ENCODE data around the gene GPR132. TPM values are rescaled to one million over a fixed set of nuclear protein-coding genes. Genes with fewer than 3 reads are reported as not detected.

GPR132 gene
- total and polyA plus RNA-seq, 9 of the 15 experiments (the other 6 are each of a cell fraction or from before 2014, with no cell fraction given), result 0.01 to 1.1 (median 0.25) TPM; not detected in 1

GRCh38 chr14:105100910-105101309 is 35.7 kb upstream of the GPR132 start:
- no TSS peak for BruUV-seq (replicated peaks)
- no peaks in the 10 kb centered on the region for H3K9me1 ChIP-seq (ENCODE audit: control insufficient read depth, insufficient read depth, low read length)
- POLR2A ChIA-PET, result no interaction called here
- H4K20me1 ChIP-seq (replicated peaks; ENCODE audit: control insufficient read depth, insufficient read depth, low read length), result no peaks in the 10 kb centered on the region
- H3K9me3 ChIP-seq (replicated peaks; ENCODE audit: control insufficient read depth, insufficient read depth, low read depth, low read length), result peaks cover 4% of the 10 kb centered on the region
- H3K4me2 ChIP-seq (ENCODE audit: insufficient read depth, low read length), result no peak overlapping the region
- DNase-seq (ENCODE audit: extremely low read depth in 1 of 4, low spot score in 3 of 4) (no peak), ATAC-seq (no peak), FAIRE-seq (no peak)
- 2% methylated on average over 4 of the region's 4 CpGs for WGBS (ENCODE audit: insufficient coverage, low coverage, missing lambda C conversion rate)
- H3K27me3 ChIP-seq (ENCODE audit: control insufficient read depth in 2 of 2, insufficient read depth in 2 of 2, low read length in 2 of 2), result peaks cover 21 to 30% of the 10 kb centered on the region in 2 experiments; a peak in 4 of 5 replicates
- no peak overlapping the region for H2AFZ ChIP-seq (ENCODE audit: low read depth, low read length)
- in situ Hi-C loops (cut with MboI), result no loop called here
- H3K4me1 ChIP-seq (replicated peaks in 1 of 2; ENCODE audit: control insufficient read depth in 2 of 2, insufficient read depth in 2 of 2, low read length in 2 of 2), result peaks cover 0 to 6% of the 10 kb centered on the region in 2 experiments; a peak in 2 of 5 replicates
- no peak overlapping the region for H3K4me3 ChIP-seq
- H3K36me3 ChIP-seq (ENCODE audit: control insufficient read depth, insufficient read depth, low read length), result no peaks in the 10 kb centered on the region
- CTCF ChIA-PET (ENCODE audit: low intra/inter-chr PET ratio), result no interaction called here
- intact Hi-C loops (cut with micrococcal nuclease), result no loop called here
- H3K9ac ChIP-seq (ENCODE audit: insufficient read depth in 1 of 2, low read depth in 2 of 2, low read length in 2 of 2), result no peak overlapping the region
- no peaks in the 10 kb centered on the region for H3K79me2 ChIP-seq (ENCODE audit: control insufficient read depth, insufficient read depth, low read length)
- no peak for TF ChIP-seq FOS (IDR thresholded peaks at IDR 0.05; ENCODE audit: extremely low read depth, insufficient read length)
- H3K27ac ChIP-seq (ENCODE audit: extremely low read depth, low read depth, low read length), result no peak overlapping the region

DNA sequence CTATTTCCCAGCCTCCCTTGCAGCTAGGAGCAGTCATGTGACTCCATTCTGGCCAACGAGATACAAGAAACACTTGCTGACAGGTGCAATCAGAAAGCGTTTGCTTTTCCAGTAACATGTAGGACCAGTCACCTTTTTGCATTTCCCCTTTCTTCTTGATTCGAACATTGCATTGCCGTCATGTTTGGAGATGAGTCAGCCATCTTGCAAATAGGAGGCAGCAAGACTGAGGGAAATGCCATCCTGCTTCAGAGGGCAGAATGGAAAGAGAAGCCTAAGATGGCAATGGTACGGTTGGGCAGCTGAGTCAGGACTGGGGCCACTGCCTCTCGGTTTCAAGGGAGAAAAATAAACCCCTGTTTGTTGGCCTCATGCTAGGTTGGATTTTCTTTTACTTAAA is 34.5 kb upstream of the GPR132 start:
- intact Hi-C loops (cut with micrococcal nuclease), result no loop called here
- Histone ChIP-seq H3K27ac (ENCODE audit: extremely low read depth, low read depth, low read length) (no peak overlapping the region), H3K36me3 (ENCODE audit: control insufficient read depth, insufficient read depth, low read length) (no peaks in the 10 kb centered on the region), H3K9me3 (replicated peaks; ENCODE audit: control insufficient read depth, insufficient read depth, low read depth, low read length) (peaks cover 4% of the 10 kb centered on the region), H4K20me1 (replicated peaks; ENCODE audit: control insufficient read depth, insufficient read depth, low read length) (no peaks in the 10 kb centered on the region), H3K4me2 (ENCODE audit: insufficient read depth, low read length) (no peak overlapping the region), H3K9ac (ENCODE audit: insufficient read depth in 1 of 2, low read depth in 2 of 2, low read length in 2 of 2) (no peak overlapping the region), H3K4me1 (replicated peaks in 1 of 2; ENCODE audit: control insufficient read depth in 2 of 2, insufficient read depth in 2 of 2, low read length in 2 of 2) (peaks cover 0 to 6% of the 10 kb centered on the region in 2 experiments; a peak in 2 of 5 replicates), H3K9me1 (ENCODE audit: control insufficient read depth, insufficient read depth, low read length) (no peaks in the 10 kb centered on the region), H3K79me2 (ENCODE audit: control insufficient read depth, insufficient read depth, low read length) (no peaks in the 10 kb centered on the region), H3K4me3 (no peak overlapping the region), H2AFZ (ENCODE audit: low read depth, low read length) (no peak overlapping the region), H3K27me3 (ENCODE audit: control insufficient read depth in 2 of 2, insufficient read depth in 2 of 2, low read length in 2 of 2) (peaks cover 23 to 40% of the 10 kb centered on the region in 2 experiments; a peak in 4 of 5 replicates)
- ChIA-PET CTCF (ENCODE audit: low intra/inter-chr PET ratio) (no interaction called here), POLR2A (no interaction called here)
- DNase-seq (ENCODE audit: extremely low read depth in 1 of 4, low spot score in 3 of 4) (no peak), FAIRE-seq (no peak), ATAC-seq (no peak)
- in situ Hi-C loops (cut with MboI), result loop anchor here (10.0 kb wide), 2 partner anchors 185 to 255 kb away; no protein-coding TSS in a partner anchor
- TF ChIP-seq TRIM24 (IDR thresholded peaks at IDR 0.05), result no peak
- TF ChIP-seq PTTG1 (tag; IDR thresholded peaks at IDR 0.05; ENCODE audit: low read depth), result no peak
- TF ChIP-seq USF2 (CRISPR knock-in tag; IDR thresholded peaks at IDR 0.05), result peak; percentile 36
- TF ChIP-seq CC2D1A (IDR thresholded peaks at IDR 0.05), result no peak
- TF ChIP-seq SMC3 (conservative IDR thresholded peaks at IDR 0.05; ENCODE audit: insufficient read depth, low read depth, low read length), result no peak
- no peak for TF ChIP-seq RFX5 (IDR thresholded peaks at IDR 0.05; ENCODE audit: low read depth, low read length)
- TF ChIP-seq ZNF717 (CRISPR knock-in tag; IDR thresholded peaks at IDR 0.05), result no peak
- TF ChIP-seq, protein P1, sequence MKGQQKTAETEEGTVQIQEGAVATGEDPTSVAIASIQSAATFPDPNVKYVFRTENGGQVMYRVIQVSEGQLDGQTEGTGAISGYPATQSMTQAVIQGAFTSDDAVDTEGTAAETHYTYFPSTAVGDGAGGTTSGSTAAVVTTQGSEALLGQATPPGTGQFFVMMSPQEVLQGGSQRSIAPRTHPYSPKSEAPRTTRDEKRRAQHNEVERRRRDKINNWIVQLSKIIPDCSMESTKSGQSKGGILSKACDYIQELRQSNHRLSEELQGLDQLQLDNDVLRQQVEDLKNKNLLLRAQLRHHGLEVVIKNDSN (CRISPR knock-in tag; IDR thresholded peaks at IDR 0.05), result 0 out of 2 replicates have a peak, but pooled peaks have one; percentile 38
- TF ChIP-seq OTX1 (CRISPR knock-in tag; IDR thresholded peaks at IDR 0.05), result no peak
- peak; percentile 36 for TF ChIP-seq TFE3 (CRISPR knock-in tag; IDR thresholded peaks at IDR 0.05)
- TF ChIP-seq LEF1 (IDR thresholded peaks at IDR 0.05), result no peak
- TF ChIP-seq ZKSCAN1 (IDR thresholded peaks at IDR 0.05; ENCODE audit: low read depth, low read length), result no peak
- TF ChIP-seq CBFA2T3 (IDR thresholded peaks at IDR 0.05), result no peak
- TF ChIP-seq TARDBP (IDR thresholded peaks at IDR 0.05), result no peak
- BruUV-seq (replicated peaks), result no TSS peak
- WGBS (ENCODE audit: insufficient coverage, low coverage, missing lambda C conversion rate), result 4% methylated on average over 5 of the region's 6 CpGs

Data from K562 (cell line).